Ishikawa (cell line): ENCODE data around the gene MMRN1.

Experiments used
- YY1 ChIP-seq: IDR thresholded peaks from 2 replicates; pipeline ENCODE4 v1.6.1; 2012; ENCODE audit warnings: low read depth
- TF ChIP-seq, protein P1 (sequence below): IDR thresholded peaks from 2 replicates; pipeline ENCODE4 v1.6.1; 2012; ENCODE audit warnings: low read depth, mild to moderate bottlenecking

DNA sequence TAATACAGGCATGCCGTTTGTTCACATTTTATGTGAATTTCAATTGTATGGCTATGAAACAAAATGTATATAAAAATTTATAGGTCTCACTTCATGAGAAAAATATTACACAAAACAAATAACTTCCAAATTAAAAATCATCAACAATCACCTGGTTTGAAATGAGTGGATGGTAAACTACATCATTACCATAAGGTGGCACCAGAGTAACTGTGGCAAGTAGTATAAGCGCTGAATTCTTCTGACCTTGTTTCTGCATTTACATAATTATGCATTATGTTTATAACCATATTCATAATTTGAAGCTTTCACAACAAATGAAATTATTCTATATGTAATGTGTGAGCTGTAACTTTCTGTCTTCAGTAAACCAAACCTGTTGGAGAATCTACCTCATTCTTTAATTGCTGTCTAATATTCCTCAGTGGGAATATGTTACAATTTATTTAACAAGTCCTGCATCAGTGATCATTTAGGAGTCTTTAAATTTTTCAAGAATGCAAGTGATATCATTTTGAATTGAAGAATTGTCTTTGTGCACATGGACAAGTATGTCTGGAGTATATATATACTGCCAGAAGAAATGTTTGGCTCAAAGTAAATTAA is 55.2 kb downstream of the MMRN1 start:
- no peak for TF ChIP-seq YY1
- TF ChIP-seq, protein P1, sequence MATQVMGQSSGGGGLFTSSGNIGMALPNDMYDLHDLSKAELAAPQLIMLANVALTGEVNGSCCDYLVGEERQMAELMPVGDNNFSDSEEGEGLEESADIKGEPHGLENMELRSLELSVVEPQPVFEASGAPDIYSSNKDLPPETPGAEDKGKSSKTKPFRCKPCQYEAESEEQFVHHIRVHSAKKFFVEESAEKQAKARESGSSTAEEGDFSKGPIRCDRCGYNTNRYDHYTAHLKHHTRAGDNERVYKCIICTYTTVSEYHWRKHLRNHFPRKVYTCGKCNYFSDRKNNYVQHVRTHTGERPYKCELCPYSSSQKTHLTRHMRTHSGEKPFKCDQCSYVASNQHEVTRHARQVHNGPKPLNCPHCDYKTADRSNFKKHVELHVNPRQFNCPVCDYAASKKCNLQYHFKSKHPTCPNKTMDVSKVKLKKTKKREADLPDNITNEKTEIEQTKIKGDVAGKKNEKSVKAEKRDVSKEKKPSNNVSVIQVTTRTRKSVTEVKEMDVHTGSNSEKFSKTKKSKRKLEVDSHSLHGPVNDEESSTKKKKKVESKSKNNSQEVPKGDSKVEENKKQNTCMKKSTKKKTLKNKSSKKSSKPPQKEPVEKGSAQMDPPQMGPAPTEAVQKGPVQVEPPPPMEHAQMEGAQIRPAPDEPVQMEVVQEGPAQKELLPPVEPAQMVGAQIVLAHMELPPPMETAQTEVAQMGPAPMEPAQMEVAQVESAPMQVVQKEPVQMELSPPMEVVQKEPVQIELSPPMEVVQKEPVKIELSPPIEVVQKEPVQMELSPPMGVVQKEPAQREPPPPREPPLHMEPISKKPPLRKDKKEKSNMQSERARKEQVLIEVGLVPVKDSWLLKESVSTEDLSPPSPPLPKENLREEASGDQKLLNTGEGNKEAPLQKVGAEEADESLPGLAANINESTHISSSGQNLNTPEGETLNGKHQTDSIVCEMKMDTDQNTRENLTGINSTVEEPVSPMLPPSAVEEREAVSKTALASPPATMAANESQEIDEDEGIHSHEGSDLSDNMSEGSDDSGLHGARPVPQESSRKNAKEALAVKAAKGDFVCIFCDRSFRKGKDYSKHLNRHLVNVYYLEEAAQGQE: no peak
